Sigmoid colon (tissue), 4 donors: ENCODE data around the gene KCTD1.

ENCODE experiments used
- EP300 ChIP-seq, 4 donors: sonication (generic); formaldehyde crosslinking; IDR thresholded peaks; one replicate each; pipeline ENCODE4 v1.6.1; 2017; ENCODE audit warnings: antibody characterized with exemption in 4 of 4
- TF ChIP-seq, protein P1 (sequence below), 4 experiments: fragments of 450-650 bp in 3 of 4; fragments of 200-600 bp in 1 of 4; IDR thresholded peaks; one replicate each; pipeline ENCODE4 v1.5.1; 2016 to 2019; ENCODE audit warnings: antibody characterized with exemption in 4 of 4, mild to moderate bottlenecking in 3 of 4, moderate library complexity in 2 of 4

GRCh38 chr18:26456070-26456491, 92.3 kb downstream of the KCTD1 start:
- TF ChIP-seq, protein P1, sequence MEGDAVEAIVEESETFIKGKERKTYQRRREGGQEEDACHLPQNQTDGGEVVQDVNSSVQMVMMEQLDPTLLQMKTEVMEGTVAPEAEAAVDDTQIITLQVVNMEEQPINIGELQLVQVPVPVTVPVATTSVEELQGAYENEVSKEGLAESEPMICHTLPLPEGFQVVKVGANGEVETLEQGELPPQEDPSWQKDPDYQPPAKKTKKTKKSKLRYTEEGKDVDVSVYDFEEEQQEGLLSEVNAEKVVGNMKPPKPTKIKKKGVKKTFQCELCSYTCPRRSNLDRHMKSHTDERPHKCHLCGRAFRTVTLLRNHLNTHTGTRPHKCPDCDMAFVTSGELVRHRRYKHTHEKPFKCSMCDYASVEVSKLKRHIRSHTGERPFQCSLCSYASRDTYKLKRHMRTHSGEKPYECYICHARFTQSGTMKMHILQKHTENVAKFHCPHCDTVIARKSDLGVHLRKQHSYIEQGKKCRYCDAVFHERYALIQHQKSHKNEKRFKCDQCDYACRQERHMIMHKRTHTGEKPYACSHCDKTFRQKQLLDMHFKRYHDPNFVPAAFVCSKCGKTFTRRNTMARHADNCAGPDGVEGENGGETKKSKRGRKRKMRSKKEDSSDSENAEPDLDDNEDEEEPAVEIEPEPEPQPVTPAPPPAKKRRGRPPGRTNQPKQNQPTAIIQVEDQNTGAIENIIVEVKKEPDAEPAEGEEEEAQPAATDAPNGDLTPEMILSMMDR (IDR thresholded peaks at IDR 0.05): no peak
- TF ChIP-seq EP300 (IDR thresholded peaks at IDR 0.05): no peak
